ENCODE results near the gene NR6A1.
A peak's percentile ranks its signal among the peaks of the same experiment; 100 is the strongest.

NR6A1 gene

GRCh38 chr9:124688238-124688904, 82.7 kb downstream of the NR6A1 start:
- DNase-seq (ENCODE audit: low spot score) = no peak

GRCh38 chr9:124686918-124687317, 84.2 kb downstream of the NR6A1 start:
- no peak for DNase-seq (ENCODE audit: low spot score)

GRCh38 chr9:124685217-124685616, 85.9 kb downstream of the NR6A1 start:
- DNase-seq (ENCODE audit: low spot score) = no peak

- DNase-seq (ENCODE audit: low spot score) = no peak
Measured at GRCh38 chr9:124684169-124684568, 86.9 kb downstream of the NR6A1 start.

GRCh38 chr9:124683043-124683442, 88.1 kb downstream of the NR6A1 start:
- no peak for DNase-seq (ENCODE audit: low spot score)

- DNase-seq (ENCODE audit: low spot score) = no peak
Measured at GRCh38 chr9:124680714-124681390, 90.3 kb downstream of the NR6A1 start.

- no peak for DNase-seq (ENCODE audit: low spot score)
Measured at GRCh38 chr9:124680049-124680448, 91.1 kb downstream of the NR6A1 start.

- no peak for DNase-seq (ENCODE audit: low spot score)
Measured at GRCh38 chr9:124676159-124676551, 95.0 kb downstream of the NR6A1 start.

- peak; percentile 17 for DNase-seq (ENCODE audit: low spot score)
Measured at GRCh38 chr9:124675261-124676158, 95.6 kb downstream of the NR6A1 start.

- DNase-seq (ENCODE audit: low spot score) = no peak
Measured at GRCh38 chr9:124674651-124675050, 96.5 kb downstream of the NR6A1 start.

- DNase-seq (ENCODE audit: low spot score) = no peak
Measured at GRCh38 chr9:124673063-124673462, 98.0 kb downstream of the NR6A1 start.

- DNase-seq (ENCODE audit: low spot score) = no peak
Measured at GRCh38 chr9:124671861-124672260, 99.2 kb downstream of the NR6A1 start.

- no peak for DNase-seq (ENCODE audit: low spot score)
Measured at GRCh38 chr9:124666642-124667041, 104.5 kb downstream of the NR6A1 start.

GRCh38 chr9:124665391-124666058, 105.6 kb downstream of the NR6A1 start:
- peak; percentile 39 for DNase-seq (ENCODE audit: low spot score)

- DNase-seq (ENCODE audit: low spot score) = no peak
Measured at GRCh38 chr9:124664143-124664542, 107.0 kb downstream of the NR6A1 start.

- no peak for DNase-seq (ENCODE audit: low spot score)
Measured at GRCh38 chr9:124663046-124663961, 107.8 kb downstream of the NR6A1 start.

- DNase-seq (ENCODE audit: low spot score) = no peak
Measured at GRCh38 chr9:124662561-124662960, 108.5 kb downstream of the NR6A1 start.

GRCh38 chr9:124661271-124661670, 109.8 kb downstream of the NR6A1 start:
- no peak for DNase-seq (ENCODE audit: low spot score)

- DNase-seq (ENCODE audit: low spot score) = peak; percentile 37
Measured at GRCh38 chr9:124660341-124660801, 110.7 kb downstream of the NR6A1 start.

- DNase-seq (ENCODE audit: low spot score) = peak; percentile 92
Measured at GRCh38 chr9:124659099-124659659, 111.9 kb downstream of the NR6A1 start.

Measured in AG08395 (cell line).